Gastrocnemius medialis (tissue), 4 donors: ENCODE data around the gene PRR18. TPM values are rescaled to one million over a fixed set of nuclear protein-coding genes. Genes with fewer than 3 reads are reported as not detected.

Source experiments
- ATAC-seq, 2 donors: fragments of 150-250 bp; one replicate each; pipeline ENCODE4 v1.9.1; 2016
- DNase-seq, 2 donors: peaks; one replicate each; pipeline ENCODE4 v3.0.0-alpha.2; 2019
- H3K27ac ChIP-seq, 4 donors: fragments of 200-600 bp; sonication (generic); 1 replicate in 1 of 4; 2 replicates in 3 of 4; pipeline ENCODE4 v1.5.1; 2016 to 2018; ENCODE audit warnings: mild to moderate bottlenecking in 2 of 4, moderate library complexity in 1 of 4
- H3K27me3 ChIP-seq, 3 donors: fragments of 200-600 bp; sonication (generic) in 2 of 3; 1 replicate in 1 of 3; 2 replicates in 2 of 3; pipeline versions ENCODE4 v1.5.1 to v1.6.0; 2016 to 2019; ENCODE audit warnings: mild to moderate bottlenecking in 1 of 3, moderate library complexity in 1 of 3
- H3K36me3 ChIP-seq, 2 donors: fragments of 200-600 bp; sonication (generic) in 1 of 2; one replicate each; pipeline ENCODE4 v1.5.1; 2017 to 2018
- H3K4me1 ChIP-seq, 2 donors: fragments of 200-600 bp; sonication (generic) in 1 of 2; one replicate each; pipeline ENCODE4 v1.5.1; 2016 to 2017; ENCODE audit warnings: mild to moderate bottlenecking in 2 of 2
- H3K4me3 ChIP-seq, 4 donors: fragments of 200-600 bp; sonication (generic) in 3 of 4; 1 replicate in 1 of 4; 2 replicates in 3 of 4; pipeline ENCODE4 v1.5.1; 2016 to 2019; ENCODE audit warnings: mild to moderate bottlenecking in 2 of 4
- H3K9me3 ChIP-seq, 3 donors: fragments of 200-600 bp; sonication (generic) in 2 of 3; 1 replicate in 1 of 3; 2 replicates in 2 of 3; pipeline ENCODE4 v1.5.1; 2016 to 2019
- POLR2A ChIP-seq, 2 donors: fragments of 450-650 bp; IDR thresholded peaks; one replicate each; pipeline ENCODE4 v1.6.1; 2017; ENCODE audit warnings: antibody characterized with exemption in 2 of 2, mild to moderate bottlenecking in 2 of 2, moderate library complexity in 2 of 2
- in situ Hi-C, 4 donors: fragments of 200-750 bp; cut with MboI; loops; one replicate each; pipeline versions ENCODE4 v1.15.0 to v1.8.0; 2017; ENCODE audit warnings: low sequenced_read_pairs in 4 of 4
- intact Hi-C: fragments of 100-400 bp; cut with DNase I; formaldehyde crosslinking; loops from one replicate; pipeline ENCODE4 v1.15.1; 2023; ENCODE audit warnings: low total_unique reads
- total RNA-seq, 4 donors: library from RNA; depleted of rRNA; stranded (reverse); fragments of >200 nt; gene quantifications; one replicate each; pipeline versions ENCODE4 v1.1.0 to v1.2.3, GENCODE V29; 2016
- TF ChIP-seq, protein P1 (sequence below), 5 experiments: fragments of 450-650 bp in 3 of 5; fragments of 200-600 bp in 2 of 5; sonication (generic) in 2 of 5; IDR thresholded peaks in 4 of 5; conservative IDR thresholded peaks in 1 of 5; 1 replicate in 4 of 5; 2 replicates in 1 of 5; pipeline ENCODE4 v1.5.1; 2016 to 2019; ENCODE audit warnings: antibody characterized with exemption in 5 of 5, mild to moderate bottlenecking in 3 of 5, moderate library complexity in 3 of 5

PRR18 gene
- total RNA-seq, 4 donors from 2014 or later: not detected

DNA sequence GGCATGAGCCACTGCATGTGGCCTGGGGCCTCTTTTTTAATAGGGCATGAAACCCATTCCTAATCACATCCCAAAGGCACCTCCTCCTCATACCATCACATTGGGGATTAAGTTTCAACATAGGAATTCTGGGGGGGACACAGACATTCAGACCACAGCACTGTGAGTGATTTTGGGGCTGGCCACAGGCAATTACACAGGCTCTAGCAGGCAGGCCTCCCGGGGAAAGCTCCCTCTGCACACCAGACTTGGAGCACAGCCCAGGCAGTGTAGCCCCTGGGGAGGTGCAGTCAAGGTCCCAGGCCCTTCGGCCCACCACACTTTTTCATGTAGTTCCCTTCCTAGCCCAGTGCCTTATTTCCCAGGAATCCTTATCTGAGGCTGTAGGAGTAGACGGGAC lies 28.7 kb upstream of the PRR18 start:
- TF ChIP-seq, protein P1, sequence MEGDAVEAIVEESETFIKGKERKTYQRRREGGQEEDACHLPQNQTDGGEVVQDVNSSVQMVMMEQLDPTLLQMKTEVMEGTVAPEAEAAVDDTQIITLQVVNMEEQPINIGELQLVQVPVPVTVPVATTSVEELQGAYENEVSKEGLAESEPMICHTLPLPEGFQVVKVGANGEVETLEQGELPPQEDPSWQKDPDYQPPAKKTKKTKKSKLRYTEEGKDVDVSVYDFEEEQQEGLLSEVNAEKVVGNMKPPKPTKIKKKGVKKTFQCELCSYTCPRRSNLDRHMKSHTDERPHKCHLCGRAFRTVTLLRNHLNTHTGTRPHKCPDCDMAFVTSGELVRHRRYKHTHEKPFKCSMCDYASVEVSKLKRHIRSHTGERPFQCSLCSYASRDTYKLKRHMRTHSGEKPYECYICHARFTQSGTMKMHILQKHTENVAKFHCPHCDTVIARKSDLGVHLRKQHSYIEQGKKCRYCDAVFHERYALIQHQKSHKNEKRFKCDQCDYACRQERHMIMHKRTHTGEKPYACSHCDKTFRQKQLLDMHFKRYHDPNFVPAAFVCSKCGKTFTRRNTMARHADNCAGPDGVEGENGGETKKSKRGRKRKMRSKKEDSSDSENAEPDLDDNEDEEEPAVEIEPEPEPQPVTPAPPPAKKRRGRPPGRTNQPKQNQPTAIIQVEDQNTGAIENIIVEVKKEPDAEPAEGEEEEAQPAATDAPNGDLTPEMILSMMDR (IDR thresholded peaks at IDR 0.05 in 4 of 5, conservative IDR thresholded peaks at IDR 0.05 in 1 of 5): no peak
- TF ChIP-seq POLR2A (IDR thresholded peaks at IDR 0.05): no peak
- H3K27me3 ChIP-seq: no peaks in the 10 kb centered on the region
- in situ Hi-C loops: no loop called here
- no peak for ATAC-seq
- no peaks in the 10 kb centered on the region for H3K9me3 ChIP-seq
- no peaks in the 10 kb centered on the region for H3K36me3 ChIP-seq
- peaks cover 8 to 16% of the 10 kb centered on the region in 2 donors for H3K4me1 ChIP-seq
- H3K4me3 ChIP-seq: no peak overlapping the region
- no peak for DNase-seq
- intact Hi-C loops: no loop called here
- no peak overlapping the region for H3K27ac ChIP-seq

DNA sequence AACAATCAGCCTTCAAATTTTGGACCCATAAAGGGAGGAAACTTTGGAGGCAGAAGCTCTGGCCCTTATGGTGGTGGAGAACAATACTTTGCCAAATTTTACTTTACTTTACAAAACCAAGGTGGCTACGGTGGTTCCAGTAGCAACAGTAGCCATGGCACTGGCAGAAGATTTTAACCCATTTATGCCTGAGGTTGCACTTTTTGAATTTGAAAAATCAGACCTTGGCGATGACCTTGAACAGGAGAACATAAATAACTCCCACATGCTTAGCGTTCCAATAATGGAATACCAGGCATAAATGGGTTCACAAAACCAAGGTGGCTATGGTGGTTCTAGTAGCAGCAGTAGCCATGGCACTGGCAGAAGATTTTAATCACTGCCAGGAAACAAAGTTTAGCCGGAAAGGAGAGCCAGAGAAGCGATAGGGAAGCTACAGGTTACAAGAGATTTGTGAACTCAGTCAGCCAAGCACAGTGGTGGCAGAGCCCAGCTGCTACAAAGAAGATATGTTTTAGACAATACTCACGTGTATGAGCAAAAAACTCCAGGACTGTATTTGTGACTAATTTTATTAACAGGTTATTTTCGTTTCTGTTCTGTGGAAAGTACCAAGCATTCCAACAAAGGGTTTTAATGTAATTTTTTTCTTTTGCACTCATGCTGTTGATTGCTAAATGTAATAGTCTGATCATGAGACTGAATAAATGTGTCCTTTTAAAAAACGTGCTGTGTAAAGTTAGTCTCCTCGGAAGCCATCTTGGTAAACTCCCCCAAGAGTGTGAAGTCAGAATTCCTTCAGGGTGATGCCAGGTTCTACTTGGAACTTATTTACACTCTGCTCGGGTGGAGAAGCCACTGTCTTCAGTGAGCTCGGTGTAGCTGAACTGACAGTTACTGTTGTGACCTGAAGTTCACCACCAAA lies 27.4 kb upstream of the PRR18 start:
- ATAC-seq (no peak), DNase-seq (no peak)
- Histone ChIP-seq H3K9me3 (no peaks in the 10 kb centered on the region), H3K4me1 (peaks cover 7 to 13% of the 10 kb centered on the region in 2 donors), H3K36me3 (no peaks in the 10 kb centered on the region), H3K4me3 (no peak overlapping the region), H3K27ac (no peak overlapping the region), H3K27me3 (no peaks in the 10 kb centered on the region)
- TF ChIP-seq, protein P1 (IDR thresholded peaks at IDR 0.05 in 4 of 5, conservative IDR thresholded peaks at IDR 0.05 in 1 of 5): no peak
- no peak for TF ChIP-seq POLR2A (IDR thresholded peaks at IDR 0.05)
- in situ Hi-C loops (no loop called here), intact Hi-C loops (no loop called here)

DNA sequence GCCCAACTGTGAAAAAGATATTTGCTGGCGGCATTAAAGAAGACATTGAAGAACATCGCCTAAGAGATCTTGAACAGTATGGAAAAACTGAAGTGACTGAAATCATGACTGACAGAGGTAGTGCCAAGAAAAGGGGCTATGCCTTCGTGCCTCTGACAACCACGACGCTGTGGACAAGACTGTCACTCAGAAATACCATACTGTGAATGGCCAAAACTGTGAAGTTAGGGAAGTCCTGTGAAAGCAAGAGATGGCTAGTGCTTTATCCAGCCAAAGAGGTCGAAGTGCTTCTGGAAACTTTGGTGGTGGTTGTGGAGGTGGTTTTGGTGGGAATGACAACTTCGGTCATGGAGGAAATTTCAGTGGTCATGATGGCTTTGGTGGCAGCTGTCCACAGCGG lies 26.7 kb upstream of the PRR18 start:
- Histone ChIP-seq H3K9me3 (no peaks in the 10 kb centered on the region), H3K27me3 (no peaks in the 10 kb centered on the region), H3K27ac (no peak overlapping the region), H3K36me3 (no peaks in the 10 kb centered on the region), H3K4me1 (peaks cover 8 to 10% of the 10 kb centered on the region in 2 donors), H3K4me3 (no peak overlapping the region)
- DNase-seq (no peak), ATAC-seq (no peak)
- in situ Hi-C loops (no loop called here), intact Hi-C loops (no loop called here)
- TF ChIP-seq, protein P1 (IDR thresholded peaks at IDR 0.05 in 4 of 5, conservative IDR thresholded peaks at IDR 0.05 in 1 of 5): no peak
- TF ChIP-seq POLR2A (IDR thresholded peaks at IDR 0.05): no peak

DNA sequence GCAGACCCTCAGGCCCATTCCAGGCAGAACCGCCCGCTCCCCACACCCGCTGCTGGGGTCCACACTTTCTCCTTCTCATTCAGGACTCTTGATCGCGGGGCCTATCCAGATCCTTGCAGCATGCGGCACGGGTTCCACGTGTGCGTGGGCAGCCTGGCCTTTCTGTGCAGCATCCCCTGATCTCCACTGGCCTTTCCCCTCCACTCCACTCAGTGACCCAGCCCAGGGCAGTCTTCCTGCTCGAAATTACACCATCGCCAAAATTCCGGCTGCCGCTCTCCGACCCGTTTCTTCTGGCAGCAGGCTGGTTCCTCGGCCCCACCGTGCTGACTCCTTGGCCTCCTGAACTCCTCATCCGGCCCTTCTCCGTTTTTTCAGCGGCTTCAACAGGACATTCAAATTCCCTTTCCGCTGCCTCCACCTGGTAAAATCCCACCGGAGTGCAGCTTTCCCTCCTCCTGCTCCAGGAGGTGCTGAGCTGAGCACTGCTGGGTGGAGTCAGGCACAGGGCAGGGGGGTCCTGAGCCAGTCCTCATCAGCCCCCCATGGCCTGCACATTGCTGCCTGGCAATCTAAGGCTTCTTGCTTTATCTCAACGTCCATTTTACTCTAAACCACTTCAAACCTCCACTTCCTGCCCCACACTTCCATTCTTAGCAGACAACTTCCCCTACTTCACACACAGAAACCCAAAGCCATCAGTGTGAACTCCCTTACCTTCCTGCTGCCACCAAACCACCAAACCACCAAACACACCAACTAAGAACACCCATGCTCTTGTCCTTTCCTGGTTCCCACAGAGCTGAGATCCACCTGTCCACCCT lies 25.2 kb upstream of the PRR18 start:
- intact Hi-C loops (no loop called here), in situ Hi-C loops (no loop called here)
- no peaks in the 10 kb centered on the region for H3K36me3 ChIP-seq
- H3K9me3 ChIP-seq: no peaks in the 10 kb centered on the region
- DNase-seq: no peak
- ATAC-seq: no peak
- H3K4me1 ChIP-seq: peaks cover 8 to 9% of the 10 kb centered on the region in 2 donors
- no peak overlapping the region for H3K4me3 ChIP-seq
- TF ChIP-seq, protein P1 (IDR thresholded peaks at IDR 0.05 in 4 of 5, conservative IDR thresholded peaks at IDR 0.05 in 1 of 5): no peak
- TF ChIP-seq POLR2A (IDR thresholded peaks at IDR 0.05): no peak
- no peaks in the 10 kb centered on the region for H3K27me3 ChIP-seq
- no peak overlapping the region for H3K27ac ChIP-seq
